Measurements from ENCODE around the gene NABP2.
"Not testable (repeated sequence)": the region's sequence is repeated elsewhere in the genome, so short reads cannot be mapped to it uniquely, and the experiment has no call there.

The NABP2 gene

GRCh38 chr12:56224102-56224701, at the start of gene NABP2:
Gene NABP2, plus strand, starts transcription at chr12:56224342. Its CDS starts 515 bp downstream, at chr12:56224857.
- peak; percentile 97 for DNase-seq

- DNase-seq, result no peak
Measured at GRCh38 chr12:56178347-56178746, 45.8 kb upstream of the NABP2 start.

GRCh38 chr12:56186957-56187356, 37.2 kb upstream of the NABP2 start:
- DNase-seq, result no peak

- no peak for DNase-seq
Measured at GRCh38 chr12:56188131-56188777, 35.9 kb upstream of the NABP2 start.

GRCh38 chr12:56188778-56189098, 35.4 kb upstream of the NABP2 start:
- peak; percentile 71 for DNase-seq

- peak; percentile 91 for DNase-seq
Measured at GRCh38 chr12:56189099-56189917, 34.8 kb upstream of the NABP2 start, which contains the start of gene SMARCC2. Gene SMARCC2, minus strand, starts transcription at chr12:56189483. Its CDS starts 22 bp downstream, at chr12:56189461.

- DNase-seq, result peak; percentile 100
Measured at GRCh38 chr12:56189918-56190694, 34.0 kb upstream of the NABP2 start.

- no peak for DNase-seq
Measured at GRCh38 chr12:56190695-56191155, 33.4 kb upstream of the NABP2 start.

GRCh38 chr12:56192582-56192981, 31.6 kb upstream of the NABP2 start:
- DNase-seq, result no peak

GRCh38 chr12:56193025-56193578, 31.0 kb upstream of the NABP2 start:
- peak; percentile 70 for DNase-seq

GRCh38 chr12:56196818-56197550, 27.2 kb upstream of the NABP2 start:
- not testable (repeated sequence) for DNase-seq

- DNase-seq, result no peak
Measured at GRCh38 chr12:56197921-56198635, 26.1 kb upstream of the NABP2 start.

- DNase-seq, result no peak
Measured at GRCh38 chr12:56198836-56199235, 25.3 kb upstream of the NABP2 start.

- no peak for DNase-seq
Measured at GRCh38 chr12:56202366-56202765, 21.8 kb upstream of the NABP2 start.

GRCh38 chr12:56202838-56203237, 21.3 kb upstream of the NABP2 start:
- DNase-seq, result no peak

GRCh38 chr12:56204275-56204674, 19.9 kb upstream of the NABP2 start:
- DNase-seq, result no peak

- no peak for DNase-seq
Measured at GRCh38 chr12:56205445-56205844, 18.7 kb upstream of the NABP2 start.

GRCh38 chr12:56206452-56207166, 17.5 kb upstream of the NABP2 start:
- DNase-seq, result peak; percentile 61

- DNase-seq, result no peak
Measured at GRCh38 chr12:56208006-56208405, 16.1 kb upstream of the NABP2 start.

- DNase-seq, result no peak
Measured at GRCh38 chr12:56212361-56212760, 11.8 kb upstream of the NABP2 start.

- no peak for DNase-seq
Measured at GRCh38 chr12:56213878-56214277, 10.3 kb upstream of the NABP2 start.
